SK-N-SH (cell line): ENCODE measurements around the gene TUBB1. TPM values are rescaled to one million over a fixed set of nuclear protein-coding genes. Genes with fewer than 3 reads are reported as not detected.

Experiments used
- CTCF ChIA-PET: fragments of 300-600, 350-600 bp; formaldehyde crosslinking; extraction: SDS; loops from one replicate; lab custom pipeline; 2021; lab: Yijun Ruan, JAX
- POLR2A ChIA-PET: fragments of 350-600 bp; sonication (Branson Sonifier 250); formaldehyde crosslinking; extraction: SDS; loops from one replicate; lab custom pipeline; 2020; ENCODE audit warnings: antibody characterized with exemption, inconsistent platforms; lab: Yijun Ruan, JAX
- DNase-seq: peaks from one replicate; pipeline ENCODE4 v3.0.0; 2012
- H2AFZ ChIP-seq: fragments of 200-600 bp; sonication (generic); 2 replicates; pipeline ENCODE4 v1.8.1; 2016; ENCODE audit warnings: antibody characterized with exemption, mild to moderate bottlenecking, low read depth
- H3F3A ChIP-seq: fragments of 200-600 bp; sonication (generic); replicated peaks from 2 replicates; pipeline ENCODE3; 2016; ENCODE audit warnings: antibody characterized with exemption, mild to moderate bottlenecking; ENCODE audit not compliant: insufficient read depth
- H3K27ac ChIP-seq, 2 experiments: fragments of 200-500 bp in 1 of 2; fragments of 200-600 bp in 1 of 2; sonication (Bioruptor generic) in 1 of 2; sonication (generic), shearing (Covaris generic) in 1 of 2; 2 replicates each; pipeline versions ENCODE4 v1.5.1 to v1.6.1; 2014 to 2016; ENCODE audit warnings: low read depth in 2 of 2, inconsistent platforms in 1 of 2, low read length in 1 of 2, mild to moderate bottlenecking in 1 of 2, mixed read lengths in 1 of 2
- H3K27me3 ChIP-seq: fragments of 200-600 bp; sonication (generic), shearing (Covaris generic); 2 replicates; pipeline ENCODE4 v1.6.1; 2016; ENCODE audit warnings: mixed run types; ENCODE audit not compliant: insufficient read depth
- H3K36me3 ChIP-seq, 2 experiments: fragments of 200-500 bp in 1 of 2; fragments of 200-600 bp in 1 of 2; sonication (Bioruptor generic) in 1 of 2; sonication (generic) in 1 of 2; replicated peaks in 1 of 2; 2 replicates each; pipeline versions ENCODE3 to v1.5.1; 2014 to 2016; ENCODE audit warnings: low read length in 1 of 2, mild to moderate bottlenecking in 1 of 2; ENCODE audit not compliant: insufficient read depth in 2 of 2, control insufficient read depth in 1 of 2
- H3K4me1 ChIP-seq, 2 experiments: fragments of 200-500 bp in 1 of 2; fragments of 200-600 bp in 1 of 2; sonication (Bioruptor generic) in 1 of 2; sonication (generic), shearing (Covaris generic) in 1 of 2; 2 replicates each; pipeline versions ENCODE4 v1.5.1 to v1.6.1; 2014 to 2016; ENCODE audit warnings: low read depth in 1 of 2, low read length in 1 of 2, mixed run types in 1 of 2; ENCODE audit not compliant: insufficient read depth in 2 of 2, control insufficient read depth in 1 of 2
- H3K4me2 ChIP-seq: fragments of 200-600 bp; sonication (generic), shearing (Covaris generic); 2 replicates; pipeline ENCODE4 v1.6.1; 2017; ENCODE audit warnings: mixed run types
- H3K4me3 ChIP-seq, 2 experiments: fragments of 200-500 bp in 1 of 2; fragments of 200-600 bp in 1 of 2; sonication (Bioruptor generic) in 1 of 2; sonication (generic), shearing (Covaris generic) in 1 of 2; 2 replicates each; pipeline versions ENCODE4 v1.5.1 to v1.8.1; 2014 to 2016; ENCODE audit warnings: low read depth in 2 of 2, inconsistent platforms in 1 of 2, low read length in 1 of 2, mild to moderate bottlenecking in 1 of 2, mixed read lengths in 1 of 2, moderate library complexity in 1 of 2
- H3K79me2 ChIP-seq: fragments of 200-600 bp; sonication (generic); 2 replicates; pipeline ENCODE4 v1.8.1; 2017; ENCODE audit warnings: mild to moderate bottlenecking; ENCODE audit not compliant: insufficient read depth
- H3K9ac ChIP-seq: fragments of 200-600 bp; sonication (generic); 2 replicates; pipeline ENCODE4 v1.6.1; 2017; ENCODE audit warnings: mixed run types
- H3K9me2 ChIP-seq: fragments of 200-600 bp; sonication (generic); 2 replicates; pipeline ENCODE4 v1.6.1; 2017; ENCODE audit warnings: mixed run types
- H3K9me3 ChIP-seq: fragments of 200-600 bp; sonication (generic); 2 replicates; pipeline ENCODE4 v1.6.1; 2017; ENCODE audit warnings: mixed run types, mild to moderate bottlenecking, moderate library complexity
- H4K20me1 ChIP-seq: fragments of 200-600 bp; sonication (generic); 2 replicates; pipeline ENCODE4 v1.6.1; 2017; ENCODE audit warnings: mild to moderate bottlenecking, mixed run types; ENCODE audit not compliant: insufficient read depth
- CHD2 ChIP-seq: fragments of 150-350 bp; IDR thresholded peaks from 2 replicates; pipeline ENCODE4 v1.6.1; 2018; ENCODE audit warnings: low read length; ENCODE audit not compliant: partially characterized antibody
- EP300 ChIP-seq, 2 experiments: IDR thresholded peaks; 2 replicates each; pipeline versions ENCODE4 v1.4.0 to v1.6.1; 2012; ENCODE audit warnings: borderline replicate concordance in 1 of 2, low read depth in 1 of 2, low read length in 1 of 2
- GATA2 ChIP-seq: sonication (generic); formaldehyde crosslinking; IDR thresholded peaks from 2 replicates; pipeline ENCODE4 v1.5.0; 2020; ENCODE audit warnings: mild to moderate bottlenecking, missing genetic modification reagents
- RFX5 ChIP-seq: IDR thresholded peaks from 2 replicates; pipeline ENCODE4 v1.6.1; 2012; ENCODE audit warnings: mild to moderate bottlenecking, improper control_type of control experiment, low read length
- RXRA ChIP-seq: IDR thresholded peaks from 2 replicates; pipeline ENCODE4 v1.4.0; 2012; ENCODE audit warnings: low read depth, mild to moderate bottlenecking, borderline replicate concordance
- TCF12 ChIP-seq: IDR thresholded peaks from 2 replicates; pipeline ENCODE4 v1.4.0; 2012
- WGBS: methylation state at CpG from one replicate; pipeline ENCODE4 v1.1.6; 2017; ENCODE audit warnings: low lambda C conversion rate; 5-methylcytosine and 5-hydroxymethylcytosine counted together
- polyA plus RNA-seq, 3 experiments: library from polyadenylated mRNA; depleted of rRNA; stranded (reverse); fragments of >200 nt; gene quantifications; 2 replicates each; pipeline ENCODE4 v1.2.3, GENCODE V29; 2012
- TF ChIP-seq, protein P1 (sequence below): IDR thresholded peaks from 2 replicates; pipeline ENCODE4 v1.6.1; 2012; ENCODE audit warnings: mild to moderate bottlenecking, low read depth, low read length, moderate library complexity
- TF ChIP-seq, protein P2 (sequence below): IDR thresholded peaks from 2 replicates; pipeline ENCODE4 v1.4.0; 2012; ENCODE audit warnings: low read depth, borderline replicate concordance

Gene TUBB1
- polyA plus RNA-seq, 1 of the 3 experiments (the other 2 are of a cell fraction) = not detected

DNA sequence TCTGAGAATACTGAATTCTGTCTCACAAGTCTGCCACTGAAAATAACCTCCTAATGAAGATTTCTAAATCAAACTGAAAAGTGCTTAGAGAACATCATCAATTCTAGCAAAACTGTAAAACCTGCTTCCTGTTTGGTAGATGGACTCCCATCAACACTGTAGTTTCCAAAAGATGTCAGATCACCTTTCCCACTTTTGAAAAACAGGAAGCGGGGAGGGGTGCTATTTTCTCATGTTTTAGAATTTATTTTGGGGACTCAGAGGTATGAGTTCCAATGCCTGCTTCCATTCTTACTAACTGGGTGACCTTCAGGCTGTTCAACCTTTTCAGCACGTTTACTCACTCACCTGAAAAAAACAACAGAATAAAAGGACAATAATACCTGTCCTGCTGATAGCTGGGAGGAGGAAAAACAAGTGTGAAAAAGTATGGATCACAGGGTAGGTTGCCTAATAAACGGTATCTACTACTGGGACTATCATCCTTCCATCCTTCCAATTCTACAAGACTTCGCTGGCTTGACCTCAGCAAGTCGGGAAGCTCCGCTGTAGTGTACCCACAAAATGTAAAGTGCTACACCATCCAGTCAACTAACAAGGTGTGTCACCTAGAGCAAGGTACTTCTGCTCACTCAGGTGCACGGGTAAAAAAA lies 11.8 kb downstream of the TUBB1 start:
- Histone ChIP-seq H3F3A (peaks cover 23% of the 10 kb centered on the region), H3K4me1 (peaks cover 30 to 45% of the 10 kb centered on the region in 2 experiments; a peak in 3 of 4 replicates), H3K4me2 (peak overlapping the region; percentile 92), H3K79me2 (peaks cover 65% of the 10 kb centered on the region), H3K9ac (peak overlapping the region; percentile 91), H3K9me2 (no peaks in the 10 kb centered on the region), H3K9me3 (no peaks in the 10 kb centered on the region), H3K27me3 (no peaks in the 10 kb centered on the region), H3K36me3 (peaks cover 52 to 74% of the 10 kb centered on the region in 2 experiments), H2AFZ (no peak overlapping the region), H4K20me1 (peaks cover 30% of the 10 kb centered on the region), H3K4me3 (peak overlapping the region; percentile 78 to 91), H3K27ac (peak overlapping the region in 1 of 2 experiments; percentile 91; a peak in 1 of 4 replicates)
- WGBS = 46% methylated on average over 7 of the region's 7 CpGs
- no peak for DNase-seq
- TF ChIP-seq, protein P1, sequence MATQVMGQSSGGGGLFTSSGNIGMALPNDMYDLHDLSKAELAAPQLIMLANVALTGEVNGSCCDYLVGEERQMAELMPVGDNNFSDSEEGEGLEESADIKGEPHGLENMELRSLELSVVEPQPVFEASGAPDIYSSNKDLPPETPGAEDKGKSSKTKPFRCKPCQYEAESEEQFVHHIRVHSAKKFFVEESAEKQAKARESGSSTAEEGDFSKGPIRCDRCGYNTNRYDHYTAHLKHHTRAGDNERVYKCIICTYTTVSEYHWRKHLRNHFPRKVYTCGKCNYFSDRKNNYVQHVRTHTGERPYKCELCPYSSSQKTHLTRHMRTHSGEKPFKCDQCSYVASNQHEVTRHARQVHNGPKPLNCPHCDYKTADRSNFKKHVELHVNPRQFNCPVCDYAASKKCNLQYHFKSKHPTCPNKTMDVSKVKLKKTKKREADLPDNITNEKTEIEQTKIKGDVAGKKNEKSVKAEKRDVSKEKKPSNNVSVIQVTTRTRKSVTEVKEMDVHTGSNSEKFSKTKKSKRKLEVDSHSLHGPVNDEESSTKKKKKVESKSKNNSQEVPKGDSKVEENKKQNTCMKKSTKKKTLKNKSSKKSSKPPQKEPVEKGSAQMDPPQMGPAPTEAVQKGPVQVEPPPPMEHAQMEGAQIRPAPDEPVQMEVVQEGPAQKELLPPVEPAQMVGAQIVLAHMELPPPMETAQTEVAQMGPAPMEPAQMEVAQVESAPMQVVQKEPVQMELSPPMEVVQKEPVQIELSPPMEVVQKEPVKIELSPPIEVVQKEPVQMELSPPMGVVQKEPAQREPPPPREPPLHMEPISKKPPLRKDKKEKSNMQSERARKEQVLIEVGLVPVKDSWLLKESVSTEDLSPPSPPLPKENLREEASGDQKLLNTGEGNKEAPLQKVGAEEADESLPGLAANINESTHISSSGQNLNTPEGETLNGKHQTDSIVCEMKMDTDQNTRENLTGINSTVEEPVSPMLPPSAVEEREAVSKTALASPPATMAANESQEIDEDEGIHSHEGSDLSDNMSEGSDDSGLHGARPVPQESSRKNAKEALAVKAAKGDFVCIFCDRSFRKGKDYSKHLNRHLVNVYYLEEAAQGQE = no peak
- TF ChIP-seq EP300 (IDR thresholded peaks at IDR 0.05; ENCODE audit: borderline replicate concordance in 1 of 2, low read depth in 1 of 2, low read length in 1 of 2) (no peak), GATA2 (no peak)
- CTCF ChIA-PET = interaction anchor here (0.9 to 3.8 kb wide), 4 partner anchors 161 to 425 kb away, joined by 3 to 17 read pairs (median 6); no protein-coding TSS in a partner anchor
- POLR2A ChIA-PET = interaction anchor here (1.0 to 1.9 kb wide), 8 partner anchors 13 to 200 kb away, joined by 3 to 11 read pairs (median 5); partner anchors contain the start of gene TUBB1

DNA sequence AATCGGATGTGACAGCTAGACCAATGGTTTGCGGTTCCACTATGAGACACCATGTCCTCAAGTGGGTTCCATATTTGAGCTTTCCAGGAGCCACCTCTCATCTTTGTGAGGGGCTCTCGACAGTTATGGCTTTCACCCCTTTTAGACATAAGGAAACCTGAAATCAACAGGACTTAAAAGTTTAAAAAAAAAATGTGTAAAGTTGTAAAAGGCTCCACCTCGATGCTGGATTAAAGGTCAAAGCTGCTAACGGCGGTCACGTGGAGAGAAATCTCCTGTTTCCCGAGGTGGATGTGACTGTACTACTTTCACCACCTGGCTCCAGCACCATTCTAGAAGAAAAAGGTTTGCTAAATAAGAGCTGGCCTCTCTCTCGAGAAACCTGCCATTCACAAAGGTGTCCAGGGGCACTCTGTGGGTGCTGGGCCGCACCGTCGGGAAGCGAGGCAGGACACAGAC lies 12.4 kb downstream of the TUBB1 start:
- Histone ChIP-seq H3K79me2 (peaks cover 60% of the 10 kb centered on the region), H3K36me3 (peaks cover 54 to 74% of the 10 kb centered on the region in 2 experiments), H2AFZ (peak overlapping the region; percentile 70; the same call in 1 of the 2 replicates), H3K9me3 (no peaks in the 10 kb centered on the region), H3K27ac (peak overlapping the region; percentile 76 to 91), H3K27me3 (no peaks in the 10 kb centered on the region), H3K4me2 (peak overlapping the region; percentile 92), H3K4me3 (peak overlapping the region; percentile 78 to 91), H3K9ac (peak overlapping the region; percentile 91), H4K20me1 (peaks cover 27% of the 10 kb centered on the region), H3F3A (peaks cover 23% of the 10 kb centered on the region), H3K4me1 (peaks cover 30 to 44% of the 10 kb centered on the region in 2 experiments; a peak in 3 of 4 replicates), H3K9me2 (no peaks in the 10 kb centered on the region)
- 13% methylated on average over 8 of the region's 13 CpGs for WGBS
- TF ChIP-seq CHD2 (no peak), TCF12 (no peak), RXRA (no peak), RFX5 (no peak)
- TF ChIP-seq, protein P2, sequence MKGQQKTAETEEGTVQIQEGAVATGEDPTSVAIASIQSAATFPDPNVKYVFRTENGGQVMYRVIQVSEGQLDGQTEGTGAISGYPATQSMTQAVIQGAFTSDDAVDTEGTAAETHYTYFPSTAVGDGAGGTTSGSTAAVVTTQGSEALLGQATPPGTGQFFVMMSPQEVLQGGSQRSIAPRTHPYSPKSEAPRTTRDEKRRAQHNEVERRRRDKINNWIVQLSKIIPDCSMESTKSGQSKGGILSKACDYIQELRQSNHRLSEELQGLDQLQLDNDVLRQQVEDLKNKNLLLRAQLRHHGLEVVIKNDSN = peak; percentile 60; the same call in 1 of the 2 replicates
- POLR2A ChIA-PET = interaction anchor here (1.0 to 1.9 kb wide), 12 partner anchors 11 to 373 kb away, joined by 3 to 11 read pairs (median 5); partner anchors contain the start of genes PRELID3B and TUBB1
- DNase-seq = no peak
- CTCF ChIA-PET = interaction anchor here (1.0 to 3.8 kb wide), 9 partner anchors 9 to 487 kb away, joined by 3 to 17 read pairs (median 5); no protein-coding TSS in a partner anchor
